ENCODE measurements around the gene SPP1. TPM values are rescaled to one million over a fixed set of nuclear protein-coding genes. Genes with fewer than 3 reads are reported as not detected.

Gene SPP1
- total and polyA plus RNA-seq, 10 of the 15 experiments (the other 5 are each of a cell fraction or from before 2014, with no cell fraction given), result 0.05 to 1.1 (median 0.39) TPM; not detected in 6

GRCh38 chr4:87926554-87927098 is 48.9 kb upstream of the SPP1 start:
- H3K27me3 ChIP-seq (replicated peaks in 1 of 2; ENCODE audit: control insufficient read depth in 2 of 2, insufficient read depth in 2 of 2, low read length in 1 of 2), result no peaks in the 10 kb centered on the region
- H3K36me3 ChIP-seq (ENCODE audit: control insufficient read depth in 2 of 2, insufficient read depth in 2 of 2, low read length in 1 of 2), result no peaks in the 10 kb centered on the region
- DNase-seq (ENCODE audit: low read depth, low spot score) (no peak), FAIRE-seq (no peak), ATAC-seq (no peak)
- ChIA-PET POLR2A (no interaction called here), RAD21 (ENCODE audit: unreplicated experiment) (no interaction called here), CTCF (no interaction called here), SMC1A (ENCODE audit: uncharacterized antibody, unreplicated experiment) (no interaction called here)
- H3K4me1 ChIP-seq (ENCODE audit: control insufficient read depth, insufficient read depth, low read length), result no peaks in the 10 kb centered on the region
- no peak overlapping the region for H3K27ac ChIP-seq (ENCODE audit: control insufficient read depth, insufficient read depth)
- 18% methylated on average over 4 of the region's 4 CpGs for WGBS (ENCODE audit: insufficient coverage, insufficient replicate concordance, low lambda C conversion rate, missing lambda C conversion rate)
- H2AFZ ChIP-seq (ENCODE audit: control insufficient read depth, low read depth, low read length), result no peak overlapping the region
- no peaks in the 10 kb centered on the region for H3K9me3 ChIP-seq (replicated peaks; ENCODE audit: control insufficient read depth, insufficient read depth, low read length)
- no peaks in the 10 kb centered on the region for H3K79me2 ChIP-seq (ENCODE audit: control insufficient read depth, insufficient read depth, low read length)
- intact Hi-C loops (cut with micrococcal nuclease; ENCODE audit: unreplicated experiment) (loop anchor here (1.0 kb wide), 1 partner anchor 12 kb away; no protein-coding TSS in a partner anchor), in situ Hi-C loops (cut with MboI) (no loop called here)
- TF ChIP-seq STAT1 (conservative IDR thresholded peaks at IDR 0.05), result no peak
- no peak for TF ChIP-seq PAX8 (IDR thresholded peaks at IDR 0.05)
- TF ChIP-seq SP1 (IDR thresholded peaks at IDR 0.05; ENCODE audit: low read depth, low read length), result no peak
- TF ChIP-seq FOS (IDR thresholded peaks at IDR 0.05; ENCODE audit: borderline replicate concordance, extremely low read depth, insufficient read length), result no peak
- TF ChIP-seq TCF12 (IDR thresholded peaks at IDR 0.05; ENCODE audit: low read depth, low read length), result no peak
- H3K9ac ChIP-seq (ENCODE audit: control insufficient read depth, insufficient read depth, low read length), result no peak overlapping the region
- no TSS peak for BruUV-seq (replicated peaks)
- H3K4me2 ChIP-seq (ENCODE audit: control insufficient read depth, insufficient read depth), result no peak overlapping the region
- no peaks in the 10 kb centered on the region for H4K20me1 ChIP-seq (ENCODE audit: control insufficient read depth, insufficient read depth)
- no peak overlapping the region for H3K4me3 ChIP-seq

- Histone ChIP-seq H4K20me1 (ENCODE audit: control insufficient read depth, insufficient read depth) (no peaks in the 10 kb centered on the region), H3K4me2 (ENCODE audit: control insufficient read depth, insufficient read depth) (no peak overlapping the region), H3K9ac (ENCODE audit: control insufficient read depth, insufficient read depth, low read length) (no peak overlapping the region), H3K79me2 (ENCODE audit: control insufficient read depth, insufficient read depth, low read length) (no peaks in the 10 kb centered on the region), H3K4me1 (ENCODE audit: control insufficient read depth, insufficient read depth, low read length) (no peaks in the 10 kb centered on the region), H3K4me3 (no peak overlapping the region), H3K9me3 (replicated peaks; ENCODE audit: control insufficient read depth, insufficient read depth, low read length) (no peaks in the 10 kb centered on the region; the same call in 2 of the 3 replicates), H3K27me3 (replicated peaks in 1 of 2; ENCODE audit: control insufficient read depth in 2 of 2, insufficient read depth in 2 of 2, low read length in 1 of 2) (no peaks in the 10 kb centered on the region), H2AFZ (ENCODE audit: control insufficient read depth, low read depth, low read length) (no peak overlapping the region), H3K27ac (ENCODE audit: control insufficient read depth, insufficient read depth) (no peak overlapping the region), H3K36me3 (ENCODE audit: control insufficient read depth in 2 of 2, insufficient read depth in 2 of 2, low read length in 1 of 2) (no peaks in the 10 kb centered on the region)
- DNase-seq (ENCODE audit: low read depth, low spot score) (no peak), FAIRE-seq (no peak), ATAC-seq (no peak)
- CTCF ChIA-PET, result interaction anchor here (0.6 kb wide), 1 partner anchor 132 kb away, joined by 3 read pairs; no protein-coding TSS in a partner anchor
- RAD21 ChIA-PET (ENCODE audit: unreplicated experiment), result no interaction called here
- in situ Hi-C loops (cut with MboI), result no loop called here
- intact Hi-C loops (cut with micrococcal nuclease; ENCODE audit: unreplicated experiment), result no loop called here
- no peak for TF ChIP-seq HDAC6 (IDR thresholded peaks at IDR 0.05; ENCODE audit: unreplicated experiment)
- TF ChIP-seq KDM1A (IDR thresholded peaks at IDR 0.05; ENCODE audit: borderline replicate concordance), result no peak
- TF ChIP-seq MTA3 (IDR thresholded peaks at IDR 0.05; ENCODE audit: borderline replicate concordance, low read length), result no peak
- TF ChIP-seq PRDM15 (CRISPR knock-in tag; IDR thresholded peaks at IDR 0.05), result no peak
- whole genome bisulfite sequencing (ENCODE audit: insufficient coverage, insufficient replicate concordance, low lambda C conversion rate, missing lambda C conversion rate), result 0% methylated on average over 1 of the region's 1 CpG
- no TSS peak for BruUV-seq (replicated peaks)
- POLR2A ChIA-PET, result no interaction called here
- SMC1A ChIA-PET (ENCODE audit: uncharacterized antibody, unreplicated experiment), result no interaction called here
Observed at GRCh38 chr4:87930629-87931028, 44.9 kb upstream of the SPP1 start.

Data from GM12878 (cell line).